ENCODE data around the gene ZAP70. TPM values are rescaled to one million over a fixed set of nuclear protein-coding genes. Genes with fewer than 3 reads are reported as not detected.

ZAP70 gene
- total RNA-seq, 1 donor from 2014 or later, result 4.5 TPM

DNA sequence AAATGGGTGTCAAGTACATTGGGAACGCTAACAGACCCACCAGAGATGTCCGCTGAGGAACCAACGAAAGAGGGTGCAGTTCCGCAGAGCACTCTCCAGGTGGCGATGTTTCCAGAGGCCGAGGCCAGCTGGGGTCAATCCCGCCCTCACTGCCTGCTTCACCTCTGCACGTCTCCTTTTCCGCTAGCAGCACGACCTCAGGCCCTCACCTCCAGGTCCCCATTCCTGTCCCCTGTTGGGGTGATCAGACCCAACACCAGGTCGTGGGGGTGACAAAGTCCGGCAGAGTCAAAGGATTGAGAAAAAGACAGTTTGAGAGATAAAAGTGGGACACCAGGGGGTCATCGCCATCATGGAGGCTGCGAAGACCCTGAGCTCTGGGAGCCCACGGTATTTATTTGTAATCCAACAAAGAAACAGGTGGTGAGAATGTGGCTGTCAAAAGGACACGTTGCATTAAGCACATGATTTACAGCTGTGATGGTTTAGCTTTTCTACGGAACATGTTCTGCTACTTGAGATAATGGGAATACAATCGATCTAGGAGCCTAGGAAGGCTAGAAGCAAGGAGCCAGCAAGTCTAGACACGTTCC, 27.3 kb downstream of the ZAP70 start:
- intact Hi-C loops (cut with DNase I), result no loop called here
- DNase-seq (ENCODE audit: low spot score) (no peak), ATAC-seq (peak; percentile 42)

- no peak for ATAC-seq
- intact Hi-C loops (cut with DNase I), result no loop called here
- DNase-seq (ENCODE audit: low spot score), result no peak
These were observed 27.9 kb downstream of the ZAP70 start for GRCh38 chr2:97741251-97741650.

DNA sequence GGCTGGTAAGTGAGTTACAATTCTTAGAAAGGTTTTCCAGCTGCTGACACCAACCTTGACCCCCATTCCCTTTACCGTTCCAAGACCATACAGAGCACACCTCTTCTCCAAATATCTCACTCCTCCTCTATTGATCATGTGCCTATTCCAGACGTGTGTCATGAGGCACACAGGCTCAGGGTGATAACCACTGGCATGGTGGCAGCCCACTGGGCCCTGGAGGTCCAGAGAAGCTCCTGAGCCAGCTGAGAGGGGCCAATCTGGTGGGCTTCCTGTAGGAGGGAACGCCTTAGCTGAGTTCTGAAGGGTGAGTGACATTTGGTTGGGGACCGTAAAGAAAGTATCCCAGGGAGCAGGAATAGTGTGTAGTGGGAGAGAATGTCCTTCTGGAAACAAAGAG, 28.3 kb downstream of the ZAP70 start:
- intact Hi-C loops (cut with DNase I), result no loop called here
- no peak for DNase-seq (ENCODE audit: low spot score)

DNA sequence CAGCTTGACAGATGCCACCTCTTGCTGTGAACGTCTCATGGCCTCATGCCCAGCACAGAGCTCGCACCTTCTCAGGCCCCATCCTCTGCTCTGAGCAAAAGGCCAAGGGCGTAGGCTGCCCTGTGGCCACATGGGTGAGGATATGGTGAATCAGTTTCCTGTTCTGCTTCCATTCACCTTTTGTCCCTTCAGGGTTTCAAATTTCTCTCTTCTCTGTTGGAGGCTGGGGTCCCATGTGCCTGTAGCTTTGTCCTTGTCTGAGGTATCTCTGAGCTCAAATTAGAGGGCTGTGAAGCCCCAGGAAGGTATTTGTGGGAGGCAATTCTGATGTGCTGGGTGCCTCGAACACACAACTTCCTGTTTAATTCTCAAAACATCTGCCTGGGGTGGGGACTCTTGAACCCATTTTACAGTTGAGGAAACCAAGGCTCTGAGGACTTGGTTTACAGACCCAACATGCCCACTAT, 29.0 kb downstream of the ZAP70 start:
- no peak for ATAC-seq
- no peak for DNase-seq (ENCODE audit: low spot score)
- intact Hi-C loops (cut with DNase I), result no loop called here

More for the DNA sequence above, 28.3 kb downstream of the ZAP70 start:
- ATAC-seq, result no peak

- intact Hi-C loops (cut with DNase I), result no loop called here
- no peak for DNase-seq (ENCODE audit: low spot score)
- no peak for ATAC-seq
These were observed 30.5 kb downstream of the ZAP70 start for GRCh38 chr2:97743913-97744312.

DNA sequence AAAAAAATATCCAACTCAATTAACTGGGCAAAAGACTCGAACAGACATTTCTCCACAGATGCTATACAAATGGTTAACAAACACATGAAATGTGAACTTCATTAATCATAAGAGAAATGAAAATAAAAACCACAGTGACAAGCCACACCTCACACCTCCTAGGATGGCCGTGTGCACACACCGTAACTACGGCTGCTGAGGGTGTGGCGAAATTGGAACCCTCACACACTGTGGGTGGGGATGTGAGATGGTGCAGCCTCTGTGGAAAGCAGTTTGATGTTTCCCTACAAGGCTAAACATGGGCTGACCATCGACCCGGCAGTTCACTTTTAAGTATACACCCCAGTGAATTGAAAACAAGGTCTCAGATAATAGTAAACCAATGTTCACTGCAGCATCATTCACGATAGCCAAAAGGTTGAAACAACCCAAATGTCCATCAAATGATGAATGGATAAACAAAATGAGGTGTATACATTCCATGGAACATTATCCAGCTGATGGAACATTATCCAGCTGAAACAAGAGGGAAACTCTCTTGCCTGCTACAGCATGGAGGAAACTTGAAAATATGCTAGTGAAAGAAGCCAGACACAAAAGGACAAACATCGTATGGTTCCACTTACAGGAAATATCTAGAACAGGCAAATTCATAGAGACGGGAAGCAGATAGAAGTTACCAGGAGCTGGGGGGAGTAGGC, 32.2 kb downstream of the ZAP70 start:
- intact Hi-C loops (cut with DNase I), result no loop called here
- no peak for ATAC-seq
- no peak for DNase-seq (ENCODE audit: low spot score)

DNA sequence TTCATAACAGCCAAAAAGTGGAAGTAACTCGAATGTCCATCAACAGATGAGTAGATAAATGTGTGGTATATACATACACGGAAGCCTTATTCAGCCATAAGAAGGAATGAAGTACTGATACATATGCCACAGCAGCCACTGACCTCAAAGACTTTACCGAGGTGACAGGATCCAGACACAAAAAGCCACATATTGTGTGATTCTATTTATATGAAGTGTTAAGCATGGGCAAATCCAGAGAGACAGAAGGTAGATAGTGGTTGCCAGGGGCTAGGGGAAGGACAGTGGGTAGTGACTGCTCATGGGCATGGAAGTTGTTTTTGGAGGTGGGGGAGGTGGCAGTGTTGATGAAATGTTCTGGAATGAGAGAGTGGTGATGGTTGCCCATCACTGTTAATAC, 33.9 kb downstream of the ZAP70 start:
- DNase-seq (ENCODE audit: low spot score) (no peak), ATAC-seq (no peak)
- intact Hi-C loops (cut with DNase I), result no loop called here

- intact Hi-C loops (cut with DNase I), result no loop called here
- DNase-seq (ENCODE audit: low spot score), result no peak
- no peak for ATAC-seq
These were observed 34.3 kb downstream of the ZAP70 start for GRCh38 chr2:97747716-97748115.

- no peak for ATAC-seq
- intact Hi-C loops (cut with DNase I), result no loop called here
These were observed 36.2 kb downstream of the ZAP70 start for GRCh38 chr2:97749581-97749980.

DNA sequence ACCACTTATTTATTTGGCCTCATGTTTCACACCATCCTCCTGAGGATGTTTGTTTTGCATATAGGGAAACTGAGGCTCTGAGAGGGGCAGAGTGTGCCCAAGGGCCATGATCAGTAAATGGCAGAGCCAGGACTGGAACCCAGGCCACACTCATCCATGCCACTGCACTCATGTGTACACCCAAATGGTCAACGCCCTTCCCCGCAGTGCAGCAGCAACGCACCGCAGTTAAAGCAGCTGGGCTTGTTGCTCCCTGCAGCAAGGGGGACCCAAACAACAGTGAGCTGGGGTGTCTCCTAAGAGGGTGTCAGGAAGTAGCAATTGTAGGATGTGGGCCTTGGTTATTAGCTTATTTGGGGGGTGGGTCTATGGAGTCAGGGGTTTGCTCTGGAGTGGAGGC, 36.6 kb downstream of the ZAP70 start:
- no peak for DNase-seq (ENCODE audit: low spot score)
- ATAC-seq, result no peak
- intact Hi-C loops (cut with DNase I), result no loop called here

More at GRCh38 chr2:97749581-97749980, 36.2 kb downstream of the ZAP70 start:
- DNase-seq (ENCODE audit: low spot score), result no peak

- no peak for ATAC-seq
- intact Hi-C loops (cut with DNase I), result no loop called here
- no peak for DNase-seq (ENCODE audit: low spot score)
These were observed 38.4 kb downstream of the ZAP70 start for GRCh38 chr2:97751752-97752151.

DNA sequence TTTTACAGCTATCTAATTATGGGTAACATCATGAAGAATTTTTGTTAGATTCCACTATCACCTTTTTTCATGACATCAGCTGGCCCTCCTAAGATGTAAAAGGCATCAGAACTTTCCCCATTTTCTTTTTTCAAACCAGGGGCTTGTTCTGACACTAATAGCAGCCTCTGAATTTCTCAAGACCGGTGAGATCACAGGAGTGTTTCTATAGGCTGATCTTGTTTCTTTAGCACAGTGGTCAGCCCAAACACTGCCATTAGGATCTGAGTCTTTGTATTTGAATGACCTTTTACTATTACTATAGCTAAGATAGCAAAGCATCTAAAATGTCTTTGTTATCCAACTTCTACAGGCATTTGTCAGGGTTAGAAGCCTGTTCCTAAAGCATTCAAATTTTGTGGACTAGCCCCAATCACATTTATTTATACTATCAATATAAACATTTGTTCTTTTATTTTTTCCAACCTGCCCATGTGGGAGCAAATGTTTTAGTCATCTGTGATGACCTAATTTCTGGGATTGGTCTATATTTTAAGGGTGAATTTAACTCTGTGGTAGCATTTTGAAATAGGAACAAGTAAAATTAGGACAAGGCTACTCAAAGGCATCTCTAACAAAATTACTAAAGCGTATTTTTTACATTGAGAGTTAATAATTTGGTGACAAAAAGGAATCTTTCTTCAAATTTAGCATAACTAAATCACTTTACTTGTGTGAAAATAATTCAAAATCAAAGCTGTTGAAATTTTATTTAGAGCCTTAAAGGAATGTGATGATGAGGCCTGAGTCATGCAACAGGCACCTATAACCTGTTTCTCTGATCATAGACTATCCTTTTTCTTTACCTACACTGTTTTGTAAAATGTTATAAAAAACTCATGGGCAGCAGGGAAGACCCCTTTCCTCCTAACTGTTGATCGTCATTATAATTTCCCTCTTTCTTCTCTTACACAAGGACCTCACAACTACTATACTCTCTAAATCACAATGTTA, 39.3 kb downstream of the ZAP70 start:
- ATAC-seq, result no peak
- intact Hi-C loops (cut with DNase I), result no loop called here
- no peak for DNase-seq (ENCODE audit: low spot score)

DNA sequence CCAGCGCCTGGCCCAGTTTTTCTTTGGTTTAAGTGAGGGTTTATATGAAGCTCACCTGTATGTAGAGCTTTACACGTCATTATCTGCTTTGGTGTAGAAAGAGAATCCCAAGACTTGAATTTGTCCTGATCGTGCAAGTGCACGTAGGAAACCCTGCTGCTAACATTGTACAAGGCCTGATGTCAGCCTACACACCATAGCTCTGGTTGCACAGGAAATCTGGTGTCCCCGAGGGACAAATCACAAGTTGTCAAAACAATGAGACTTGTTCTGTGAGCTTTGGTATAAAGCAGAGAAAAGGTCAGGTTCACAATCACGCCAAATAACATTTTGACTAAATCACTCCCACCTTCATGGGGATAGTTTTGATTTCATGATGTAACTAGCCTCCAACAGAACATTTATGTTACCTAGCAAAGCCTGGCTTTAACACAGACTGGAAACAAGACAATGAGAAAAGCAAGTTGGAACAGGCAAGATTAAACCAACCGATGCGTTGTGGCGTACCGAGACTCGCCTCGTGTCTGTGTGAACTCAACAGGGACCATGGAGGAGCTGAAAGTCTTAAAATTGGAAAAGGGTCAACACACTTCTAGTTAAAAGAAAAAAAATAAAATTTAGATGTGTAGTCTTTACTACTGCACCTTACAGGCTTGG, 41.4 kb downstream of the ZAP70 start:
- DNase-seq (ENCODE audit: low spot score) (no peak), ATAC-seq (peak; percentile 11)
- intact Hi-C loops (cut with DNase I), result no loop called here

- intact Hi-C loops (cut with DNase I), result no loop called here
- DNase-seq (ENCODE audit: low spot score) (no peak), ATAC-seq (no peak)
These were observed 42.1 kb downstream of the ZAP70 start for GRCh38 chr2:97755491-97755890.

DNA sequence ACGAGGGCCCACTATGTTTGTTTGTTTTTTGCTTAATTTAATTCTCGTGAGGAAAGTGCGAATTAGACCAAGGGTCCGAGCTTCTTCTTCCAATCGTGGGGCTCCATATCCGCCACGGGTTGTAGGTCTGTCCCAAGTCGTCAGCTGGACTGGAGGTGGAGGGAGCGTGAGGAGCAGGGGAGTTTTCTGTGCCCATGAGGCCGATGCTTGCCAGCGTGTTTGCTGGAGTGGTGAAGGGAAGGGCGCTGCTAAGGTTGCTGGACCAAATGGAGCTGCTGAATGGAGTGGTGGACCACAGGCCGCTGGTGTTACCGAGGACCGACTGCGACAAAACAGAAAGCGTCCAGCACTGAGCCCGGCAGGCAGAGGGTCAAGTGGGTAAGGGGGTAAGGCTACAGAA, 43.7 kb downstream of the ZAP70 start:
- intact Hi-C loops (cut with DNase I), result no loop called here
- ATAC-seq (no peak), DNase-seq (ENCODE audit: low spot score) (no peak)

DNA sequence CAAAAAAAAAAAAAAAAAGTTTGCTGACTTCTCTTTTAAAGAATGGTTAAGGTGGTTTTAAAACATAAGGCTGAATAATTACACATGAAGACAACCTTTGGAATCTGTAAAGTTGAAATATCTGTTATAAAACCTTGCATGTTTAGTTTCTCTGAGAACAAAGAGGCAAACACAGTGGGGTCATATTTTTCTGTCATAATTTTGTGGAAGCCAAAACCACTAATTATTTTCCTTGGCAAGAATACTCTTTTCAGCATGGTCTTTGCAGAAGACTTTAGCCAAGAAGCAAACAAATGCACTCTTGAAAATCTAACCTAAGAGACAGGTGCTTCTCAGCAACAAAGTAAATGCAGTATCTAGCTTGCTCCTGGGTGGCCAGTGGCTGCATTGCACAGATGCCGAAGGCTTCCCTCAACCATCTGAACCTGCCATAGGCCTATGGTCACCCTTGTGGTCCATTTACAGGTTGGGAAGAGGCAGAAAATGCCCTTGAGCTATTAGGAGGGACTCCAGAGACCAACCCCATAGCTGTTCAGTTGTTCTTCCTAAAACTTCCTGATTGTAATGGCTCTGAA, 44.8 kb downstream of the ZAP70 start:
- intact Hi-C loops (cut with DNase I), result no loop called here
- DNase-seq (ENCODE audit: low spot score) (no peak), ATAC-seq (peak; percentile 33)

DNA sequence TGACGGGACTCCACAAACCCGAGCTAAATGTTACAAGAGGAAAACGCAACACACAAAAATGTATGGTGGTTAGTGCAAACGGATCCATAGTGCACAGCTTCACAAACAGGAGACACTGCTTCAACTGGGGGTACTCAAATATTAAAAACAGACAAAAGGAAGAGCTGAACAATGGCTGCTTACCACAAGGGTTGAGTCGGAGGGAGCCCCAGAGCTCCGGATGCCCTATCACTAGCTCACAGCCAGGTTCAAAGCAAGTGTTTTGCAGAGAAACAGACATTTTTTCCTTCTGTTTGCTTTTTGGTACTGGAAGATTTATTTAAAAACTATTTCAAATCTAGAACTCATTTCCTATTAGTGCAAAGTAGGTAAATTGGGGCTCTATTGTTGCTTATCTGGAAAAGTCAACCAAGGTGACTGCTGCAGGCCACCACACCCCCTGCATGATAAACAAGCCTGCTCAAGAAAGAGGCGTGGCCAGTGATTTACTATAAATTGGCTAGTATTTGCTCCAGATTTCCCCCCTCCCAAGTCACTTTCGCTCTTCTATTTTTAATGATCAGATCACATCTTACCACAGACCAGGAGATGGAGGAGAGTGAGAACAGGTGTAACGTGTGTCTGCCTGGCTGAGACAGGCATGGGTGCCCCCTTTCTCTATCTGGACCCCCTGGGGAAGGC, 46.5 kb downstream of the ZAP70 start:
- no peak for DNase-seq (ENCODE audit: low spot score)
- no peak for ATAC-seq
- intact Hi-C loops (cut with DNase I), result no loop called here

- ATAC-seq (no peak), DNase-seq (ENCODE audit: low spot score) (no peak)
- intact Hi-C loops (cut with DNase I), result no loop called here
These were observed 47.2 kb downstream of the ZAP70 start for GRCh38 chr2:97760480-97761049.
